ENCODE measurements around the gene SLC25A34.
"Not testable (repeated sequence)": the region's sequence is repeated elsewhere in the genome, so short reads cannot be mapped to it uniquely, and the experiment has no call there.

The SLC25A34 gene

DNA sequence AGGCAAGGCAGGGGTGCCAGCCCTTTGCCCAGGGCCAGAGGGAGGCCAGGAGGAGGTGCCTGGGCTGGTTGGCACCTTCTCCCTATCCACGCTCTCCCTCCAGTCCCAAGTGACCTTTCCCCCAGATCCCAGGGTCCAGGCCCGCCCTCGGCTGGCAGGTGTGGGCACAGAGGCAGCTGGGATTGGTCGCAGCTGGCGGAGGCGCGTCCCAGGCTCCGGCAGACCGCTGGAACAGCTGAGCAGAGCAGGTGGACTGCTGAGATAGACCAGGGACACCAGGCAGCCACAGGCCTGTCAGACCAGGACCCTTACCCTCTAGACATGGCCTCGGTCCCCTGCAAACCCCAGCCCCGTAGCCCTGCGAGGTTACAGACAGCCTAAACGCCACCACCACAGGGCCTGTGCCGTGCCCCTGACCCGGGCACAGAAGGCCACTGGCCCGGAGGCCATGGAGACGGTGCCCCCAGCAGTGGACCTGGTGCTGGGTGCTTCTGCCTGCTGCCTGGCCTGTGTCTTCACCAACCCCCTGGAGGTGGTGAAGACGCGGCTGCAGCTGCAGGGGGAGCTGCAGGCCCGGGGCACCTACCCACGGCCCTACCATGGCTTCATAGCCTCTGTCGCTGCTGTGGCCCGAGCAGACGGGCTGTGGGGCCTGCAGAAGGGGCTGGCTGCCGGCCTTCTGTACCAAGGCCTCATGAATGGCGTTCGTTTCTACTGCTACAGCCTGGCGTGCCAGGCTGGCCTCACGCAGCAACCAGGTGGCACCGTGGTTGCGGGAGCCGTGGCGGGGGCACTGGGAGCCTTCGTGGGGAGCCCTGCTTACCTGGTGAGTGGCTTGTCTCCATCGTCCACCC is at the start of gene SLC25A34:
SLC25A34 (plus strand) TSS at position 221 of the 854 bp plus-strand sequence; CDS start at position 449, 228 bp downstream.
- no peak for DNase-seq

GRCh38 chr1:15687446-15687845 is 48.6 kb upstream of the SLC25A34 start:
- no peak for DNase-seq

DNA sequence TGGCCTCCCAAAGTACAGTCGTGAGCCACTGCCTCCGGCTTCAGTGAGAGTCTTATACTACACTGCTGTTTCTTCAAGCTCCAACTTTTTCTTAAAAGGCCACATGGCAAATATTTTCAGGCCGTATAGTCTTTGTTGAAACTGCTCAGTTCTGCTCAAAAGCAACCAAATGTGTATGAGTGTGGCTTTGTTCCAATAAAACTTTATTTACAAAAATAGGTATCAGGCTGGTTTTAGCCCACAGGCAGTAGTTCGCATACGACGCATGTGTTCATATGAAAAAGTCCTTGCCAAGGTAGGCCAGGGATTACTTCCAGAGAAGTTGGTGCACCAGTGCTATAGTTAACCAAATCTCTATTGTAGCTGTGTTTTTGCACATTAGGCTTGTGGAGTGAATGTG is 45.7 kb upstream of the SLC25A34 start:
- no peak for DNase-seq

GRCh38 chr1:15691434-15692032 is 44.5 kb upstream of the SLC25A34 start:
- no peak for DNase-seq

GRCh38 chr1:15692121-15692682 is 43.9 kb upstream of the SLC25A34 start:
- no peak for DNase-seq

DNA sequence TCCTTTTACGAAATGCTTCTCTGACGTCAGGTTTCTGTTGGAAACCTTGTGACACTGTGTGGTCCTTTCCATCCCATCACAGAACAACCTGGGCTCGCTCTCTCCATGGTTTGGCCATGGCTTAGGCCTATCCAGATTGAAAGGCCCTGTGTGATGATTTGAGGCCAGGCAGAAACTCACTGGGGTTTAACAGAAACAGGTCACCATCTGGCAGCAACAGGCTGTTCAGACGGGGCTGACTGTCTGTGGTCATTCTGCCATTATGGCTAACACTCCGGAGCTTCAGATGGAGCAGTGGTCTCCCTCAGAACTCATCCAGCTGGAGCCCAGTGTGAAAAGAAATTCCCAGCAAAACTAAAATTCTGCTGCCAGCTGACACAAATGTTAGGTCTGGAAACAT is 42.7 kb upstream of the SLC25A34 start:
- peak; percentile 30 for DNase-seq

- no peak for DNase-seq
These were observed 39.0 kb upstream of the SLC25A34 start for GRCh38 chr1:15696956-15697521.

DNA sequence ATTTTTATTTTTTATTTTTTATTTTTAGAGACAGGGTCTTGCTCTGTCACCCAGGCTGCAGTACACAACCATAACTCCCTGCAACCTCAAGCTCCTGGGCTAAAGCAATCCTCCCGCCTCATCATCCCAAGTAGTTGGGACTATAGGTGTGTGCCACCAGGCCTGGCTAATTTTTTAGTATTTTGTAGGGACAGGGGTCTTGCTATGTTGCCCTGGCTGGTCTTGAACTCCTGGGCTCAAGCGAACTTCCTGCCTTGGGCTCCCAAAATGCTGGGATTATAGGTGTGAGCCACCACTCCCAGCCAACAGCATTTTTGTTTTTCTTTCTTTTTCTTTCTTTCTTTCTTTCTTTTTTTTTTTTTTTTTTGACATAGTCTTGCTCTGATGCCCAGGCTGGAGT is 37.9 kb upstream of the SLC25A34 start:
- no peak for DNase-seq

DNA sequence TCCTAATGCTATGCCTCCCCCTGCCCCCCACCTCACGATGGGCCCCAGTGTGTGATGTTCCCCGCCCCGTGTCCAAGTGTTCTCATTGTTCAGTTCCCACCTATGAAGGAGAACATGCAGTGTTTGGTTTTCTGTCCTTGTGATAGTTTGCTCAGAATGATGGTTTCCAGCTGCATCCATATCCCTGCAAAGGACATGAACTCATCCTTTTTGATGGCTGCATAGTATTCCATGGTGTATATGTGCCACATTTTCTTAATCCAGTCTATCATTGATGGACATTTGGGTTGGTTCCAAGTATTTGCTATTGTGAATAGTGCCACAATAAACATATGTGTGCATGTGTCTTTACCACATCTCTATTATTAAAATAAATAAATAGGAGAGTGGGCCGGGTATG is 36.7 kb upstream of the SLC25A34 start:
- DNase-seq: not testable (repeated sequence)

DNA sequence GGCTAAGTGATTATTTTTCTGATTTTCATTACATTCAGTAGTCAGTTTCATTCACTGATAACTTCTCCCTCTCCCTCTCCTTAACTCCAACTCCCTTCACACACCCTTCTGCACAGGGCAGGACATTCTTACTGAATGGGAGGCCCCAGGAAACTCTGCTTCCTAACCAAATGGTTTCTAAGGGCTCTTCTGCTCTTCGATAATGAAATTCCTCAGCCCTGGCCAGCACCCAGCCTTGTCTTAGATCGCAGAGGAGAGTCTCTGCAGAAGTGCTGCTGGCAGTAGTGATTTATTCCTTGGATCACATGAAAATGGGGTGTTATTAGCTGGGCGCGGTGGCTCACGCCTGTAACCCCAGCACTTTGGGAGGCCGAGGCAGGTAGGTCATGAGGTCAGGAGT is 35.5 kb upstream of the SLC25A34 start:
- no peak for DNase-seq

DNA sequence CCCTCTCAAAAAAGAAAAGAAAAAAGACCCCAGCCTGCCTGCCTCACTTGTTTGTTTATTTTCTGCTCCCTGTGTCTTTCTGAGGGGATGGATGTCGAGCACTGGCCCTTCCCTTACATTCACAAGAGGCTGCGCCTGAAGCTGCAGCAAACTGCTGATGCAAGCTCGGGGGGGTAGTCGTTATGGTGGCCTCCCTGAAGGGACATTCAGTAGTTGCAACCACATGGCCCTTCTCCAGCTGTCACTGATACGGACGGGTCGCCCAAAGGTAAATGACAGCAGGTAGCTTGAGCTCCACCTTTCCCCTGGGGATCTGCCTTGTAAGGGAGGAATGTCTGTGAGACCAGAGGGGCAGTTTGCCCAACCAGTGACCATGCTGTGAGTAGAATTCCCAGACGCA is 34.3 kb upstream of the SLC25A34 start:
- no peak for DNase-seq

- DNase-seq: no peak
These were observed 33.1 kb upstream of the SLC25A34 start for GRCh38 chr1:15702722-15703550.

DNA sequence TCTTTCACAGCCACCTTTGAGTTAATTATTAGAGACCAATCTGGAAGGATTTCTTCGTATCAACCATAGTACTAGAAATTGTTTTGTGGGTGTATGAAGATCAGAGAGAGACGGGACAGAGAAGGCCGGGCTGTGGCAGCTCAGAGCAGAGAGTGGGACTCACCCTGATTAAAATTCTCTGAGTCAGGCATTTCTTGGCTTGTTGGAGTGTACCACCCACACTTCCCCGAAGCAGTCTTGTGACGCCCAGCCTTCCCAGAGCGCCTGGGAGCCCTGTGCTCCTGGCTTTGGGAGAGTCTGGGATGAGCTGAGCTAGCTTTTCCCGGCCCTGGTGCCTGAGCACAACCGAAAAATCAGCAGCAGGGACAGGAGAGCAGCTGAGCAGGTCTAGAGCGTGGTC is 32.5 kb upstream of the SLC25A34 start:
- no peak for DNase-seq

DNA sequence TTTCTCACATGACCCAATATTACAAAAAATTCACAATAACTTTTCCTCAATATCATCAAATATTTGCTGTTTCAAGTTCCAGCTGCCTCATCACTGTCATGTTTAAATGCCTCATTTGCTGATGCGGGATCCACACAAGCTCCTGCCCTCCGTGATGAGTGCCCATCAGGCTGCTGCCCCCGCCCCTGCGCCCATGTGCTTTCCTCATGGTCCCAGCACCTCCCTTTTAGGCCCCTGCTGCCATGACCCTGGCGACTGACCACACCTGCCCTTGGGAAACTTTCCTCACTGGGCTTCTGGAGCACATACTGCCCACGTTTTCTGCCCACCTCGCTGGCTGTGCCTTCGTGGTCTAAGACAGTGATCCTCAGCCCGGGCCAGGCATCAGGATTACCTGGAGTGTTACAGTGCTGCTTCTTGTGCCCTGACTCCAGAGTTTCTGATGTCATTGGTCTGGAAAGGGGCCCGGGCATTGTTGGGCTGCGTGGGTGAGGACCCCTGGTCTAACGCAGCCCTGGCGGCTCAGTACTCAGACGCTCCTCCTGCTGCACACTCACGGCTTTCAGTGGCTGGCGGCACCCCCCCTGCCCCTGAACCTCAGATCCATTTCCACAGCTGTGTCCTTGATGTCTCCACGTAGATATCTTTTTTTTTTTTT is 31.4 kb upstream of the SLC25A34 start:
- DNase-seq: no peak

DNA sequence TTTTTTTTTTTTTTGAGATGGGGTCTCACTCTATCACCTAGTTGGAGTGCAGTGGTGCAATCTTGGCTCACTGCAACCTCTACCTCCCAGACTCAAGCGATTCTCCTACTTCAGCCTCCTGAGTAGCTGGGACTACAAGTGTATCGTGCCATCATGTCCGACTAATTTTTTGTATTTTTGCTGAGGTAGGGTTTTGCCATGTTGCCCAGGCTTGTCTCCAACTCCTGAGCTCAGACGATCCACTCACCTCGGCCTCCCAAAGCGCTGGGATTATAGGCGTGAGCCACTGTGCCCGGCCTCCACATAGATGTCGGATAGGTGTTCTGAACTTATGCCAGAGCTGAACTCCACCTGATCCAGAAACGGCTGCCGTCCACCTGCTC is 30.9 kb upstream of the SLC25A34 start:
- DNase-seq: no peak

DNA sequence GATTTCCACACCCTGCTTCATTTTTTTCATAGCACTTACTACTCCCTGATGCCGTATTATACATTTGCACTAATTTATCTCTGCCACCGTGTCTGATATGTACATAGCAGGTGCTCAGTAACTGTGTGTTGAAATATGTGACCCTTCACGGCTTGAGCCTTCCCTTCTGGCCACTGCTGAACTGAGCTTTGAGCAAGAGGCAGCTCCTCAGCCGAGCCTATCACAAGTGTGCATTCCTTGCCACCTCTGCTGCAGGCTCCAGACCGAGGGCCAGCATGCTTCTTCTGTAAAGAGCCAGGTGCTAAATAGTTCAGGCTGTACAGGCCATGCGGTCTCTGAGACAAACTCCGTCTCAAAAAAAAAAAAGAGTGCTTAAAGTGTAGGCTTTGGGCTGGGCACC is 29.3 kb upstream of the SLC25A34 start:
- DNase-seq: no peak

DNA sequence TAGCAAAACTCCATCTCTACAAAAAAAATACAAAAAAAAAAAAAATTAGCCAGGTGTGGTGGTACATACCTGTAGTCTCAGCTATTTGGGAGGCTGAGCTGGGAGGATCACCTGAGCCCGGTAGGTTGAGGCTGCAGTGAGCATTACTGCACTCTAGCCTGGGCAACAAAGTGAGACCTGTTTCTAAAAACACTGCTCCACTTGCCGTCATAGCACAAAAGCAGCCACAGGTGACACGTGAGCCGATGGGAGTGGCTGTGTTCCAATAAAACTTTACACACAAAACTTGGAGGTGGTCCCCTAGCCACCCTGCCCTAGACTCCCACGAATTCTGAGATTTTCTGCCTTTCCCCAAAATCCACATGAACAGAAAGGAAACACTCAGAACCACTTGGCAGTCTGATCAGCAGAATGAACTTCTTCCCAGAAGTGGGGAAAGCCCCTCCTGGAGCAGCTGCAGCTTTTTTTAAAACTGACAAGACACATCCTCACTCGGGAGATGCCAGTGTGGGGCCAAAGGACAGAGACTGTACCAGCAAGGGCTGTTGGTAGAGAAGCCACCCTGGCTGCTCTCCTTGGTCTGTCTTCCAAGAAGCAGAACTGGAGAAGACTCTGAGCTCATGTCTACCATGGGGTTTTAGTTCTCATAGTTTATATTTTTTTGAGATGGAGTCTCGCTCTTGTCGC is 28.7 kb upstream of the SLC25A34 start:
- no peak for DNase-seq

DNA sequence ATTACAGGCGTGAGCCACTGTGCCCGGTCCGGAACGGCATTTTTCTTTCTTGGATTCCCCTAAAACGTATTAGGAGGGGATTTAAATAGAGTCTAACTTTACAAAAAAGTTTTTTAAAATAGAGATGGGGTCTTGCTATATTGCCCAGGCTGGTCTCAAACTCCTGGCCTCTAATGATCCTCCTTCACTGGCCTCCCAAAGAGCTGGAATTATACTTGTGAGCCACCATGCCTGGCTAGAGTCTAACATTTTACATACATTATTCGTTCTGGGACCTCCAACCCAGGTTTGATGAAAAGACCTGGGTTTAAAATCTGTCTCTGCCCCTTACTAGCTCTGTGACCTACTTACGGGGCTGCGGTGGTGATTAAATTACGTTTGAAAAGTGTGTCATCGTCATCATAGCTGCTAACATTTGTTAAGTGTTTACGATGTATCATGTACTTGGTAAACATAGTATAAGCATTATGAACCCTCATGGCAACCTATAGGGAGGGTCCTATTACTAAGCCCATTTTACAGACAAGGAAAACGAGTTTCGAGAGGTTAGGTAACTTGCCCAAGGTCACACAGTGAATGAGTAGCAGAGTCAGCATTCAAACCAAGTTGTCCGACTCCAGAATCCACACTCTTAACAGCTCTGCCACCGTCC is 27.4 kb upstream of the SLC25A34 start:
- DNase-seq: no peak

DNA sequence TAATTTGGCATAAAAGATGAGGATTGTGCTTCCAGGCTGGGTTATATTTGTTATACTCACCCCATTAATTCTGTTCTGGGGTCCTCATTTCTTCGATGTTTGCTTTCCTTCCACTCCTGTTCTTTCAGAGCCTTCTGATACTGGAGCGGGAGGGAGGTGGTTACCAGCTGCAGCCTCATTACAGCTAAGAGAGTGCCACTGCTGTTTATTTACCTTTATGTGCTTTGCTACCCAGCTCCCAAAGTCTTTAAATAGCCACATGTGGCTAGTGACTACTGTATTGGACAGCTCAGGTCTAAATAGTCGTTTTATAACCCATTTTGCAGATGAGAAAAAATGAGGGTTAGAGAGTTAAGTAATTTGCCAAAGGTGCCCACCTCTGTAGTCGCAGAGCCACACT is 26.8 kb upstream of the SLC25A34 start:
- no peak for DNase-seq

- no peak for DNase-seq
These were observed 23.9 kb upstream of the SLC25A34 start for GRCh38 chr1:15712168-15712567.
